CD14-positive monocyte (primary cell): ENCODE measurements around the gene MCF2L. TPM values are rescaled to one million over a fixed set of nuclear protein-coding genes. Genes with fewer than 3 reads are reported as not detected.

Source experiments
- DNase-seq, 3 donors: peaks; one replicate each; pipeline ENCODE4 v3.0.0-alpha.2; 2011 to 2022
- H2AFZ ChIP-seq: 2 replicates; pipeline ENCODE4 v1.6.0; 2012; ENCODE audit warnings: mild to moderate bottlenecking, low read depth, low read length, inconsistent platforms; ENCODE audit not compliant: insufficient read depth, poor library complexity, severe bottlenecking
- H3K27ac ChIP-seq, 2 donors: 1 replicate in 1 of 2; 2 replicates in 1 of 2; pipeline ENCODE4 v1.5.1; 2012 to 2013; ENCODE audit warnings: low read length in 2 of 2, control low read depth in 1 of 2, inconsistent platforms in 1 of 2, low read depth in 1 of 2, mild to moderate bottlenecking in 1 of 2
- H3K27me3 ChIP-seq, 2 donors: one replicate each; pipeline versions ENCODE4 v1.6.0 to v1.6.1; 2011 to 2013; ENCODE audit warnings: low read length in 2 of 2; ENCODE audit not compliant: control insufficient read depth in 2 of 2, insufficient read depth in 2 of 2
- H3K36me3 ChIP-seq, 2 donors: replicated peaks in 1 of 2; 1 replicate in 1 of 2; 2 replicates in 1 of 2; pipeline versions ENCODE4 v1.5.1 to v1.6.1; 2012 to 2013; ENCODE audit warnings: low read length in 2 of 2, control low read depth in 1 of 2, inconsistent platforms in 1 of 2, mild to moderate bottlenecking in 1 of 2; ENCODE audit not compliant: insufficient read depth in 2 of 2, control insufficient read depth in 1 of 2
- H3K4me1 ChIP-seq, 2 donors: 1 replicate in 1 of 2; 2 replicates in 1 of 2; pipeline versions ENCODE4 v1.5.1 to v1.6.1; 2012 to 2013; ENCODE audit warnings: low read length in 2 of 2, control low read depth in 1 of 2, inconsistent platforms in 1 of 2, mild to moderate bottlenecking in 1 of 2, moderate library complexity in 1 of 2; ENCODE audit not compliant: insufficient read depth in 2 of 2, control insufficient read depth in 1 of 2
- H3K4me2 ChIP-seq: replicated peaks from 2 replicates; pipeline ENCODE3; 2012; ENCODE audit warnings: low read length, moderate library complexity, mild to moderate bottlenecking; ENCODE audit not compliant: poor library complexity, severe bottlenecking; ENCODE audit errors: extremely low read depth
- H3K4me3 ChIP-seq, 3 experiments: fragments of 200-600 bp in 1 of 3; sonication (generic) in 1 of 3; replicated peaks in 1 of 3; 1 replicate in 2 of 3; 2 replicates in 1 of 3; pipeline ENCODE4 v1.5.1; 2011 to 2013; ENCODE audit warnings: low read length in 3 of 3, mild to moderate bottlenecking in 3 of 3, control low read depth in 2 of 3, low read depth in 2 of 3, inconsistent platforms in 1 of 3, moderate library complexity in 1 of 3
- H3K79me2 ChIP-seq: 2 replicates; pipeline ENCODE4 v1.6.0; 2012; ENCODE audit warnings: mild to moderate bottlenecking, control low read depth, inconsistent platforms, low read length, moderate library complexity; ENCODE audit not compliant: insufficient read depth
- H3K9ac ChIP-seq: 2 replicates; pipeline ENCODE4 v1.6.0; 2017; ENCODE audit warnings: low read length, mild to moderate bottlenecking; ENCODE audit not compliant: insufficient read depth, poor library complexity, severe bottlenecking
- H3K9me3 ChIP-seq, 2 donors: replicated peaks in 1 of 2; 1 replicate in 1 of 2; 2 replicates in 1 of 2; pipeline versions ENCODE4 v1.5.1 to v1.6.1; 2012 to 2013; ENCODE audit warnings: low read length in 2 of 2, control low read depth in 1 of 2; ENCODE audit not compliant: control insufficient read depth in 1 of 2, insufficient read depth in 1 of 2
- H4K20me1 ChIP-seq: 2 replicates; pipeline ENCODE4 v1.6.0; 2012; ENCODE audit warnings: mild to moderate bottlenecking, low read length, control low read depth, moderate library complexity; ENCODE audit not compliant: insufficient read depth
- H3K27ac Mint-ChIP-seq, 7 donors: one replicate each; pipeline ENCODE4 v1.8.0; 2020; ENCODE audit warnings: mild to moderate bottlenecking in 7 of 7, mixed read lengths in 7 of 7, moderate library complexity in 6 of 7, inconsistent platforms in 2 of 7
- H3K27me3 Mint-ChIP-seq, 3 donors: one replicate each; pipeline ENCODE4 v1.8.0; 2021 to 2022; ENCODE audit warnings: low read depth in 3 of 3, mild to moderate bottlenecking in 3 of 3, mixed read lengths in 3 of 3, moderate library complexity in 3 of 3, inconsistent platforms in 1 of 3
- H3K36me3 Mint-ChIP-seq, 2 donors: one replicate each; pipeline ENCODE4 v1.8.0; 2020; ENCODE audit warnings: mixed read lengths in 2 of 2, inconsistent platforms in 1 of 2, mild to moderate bottlenecking in 1 of 2
- H3K4me1 Mint-ChIP-seq: one replicate; pipeline ENCODE4 v1.8.0; 2020; ENCODE audit warnings: mild to moderate bottlenecking, mixed read lengths
- H3K4me3 Mint-ChIP-seq, 2 donors: one replicate each; pipeline ENCODE4 v1.8.0; 2020; ENCODE audit warnings: mild to moderate bottlenecking in 2 of 2, mixed read lengths in 2 of 2, moderate library complexity in 1 of 2
- H3K9me3 Mint-ChIP-seq, 7 donors: one replicate each; pipeline ENCODE4 v1.8.0; 2020 to 2022; ENCODE audit warnings: mixed read lengths in 7 of 7, mild to moderate bottlenecking in 6 of 7, moderate library complexity in 6 of 7, inconsistent platforms in 2 of 7
- WGBS: methylation state at CpG from one replicate; pipeline ENCODE4 v1.1.5; 2013; ENCODE audit warnings: missing lambda C conversion rate; ENCODE audit not compliant: insufficient coverage; 5-methylcytosine and 5-hydroxymethylcytosine counted together
- intact Hi-C, 2 donors: fragments of 100-400 bp; cut with micrococcal nuclease; formaldehyde crosslinking; loops; one replicate each; pipeline versions ENCODE4 v1.15.0 to v1.15.1; 2023
- polyA plus RNA-seq, 3 donors: library from polyadenylated mRNA; depleted of rRNA in 1 of 3; unstranded in 2 of 3; stranded (reverse) in 1 of 3; fragments of 300-500 nt in 2 of 3; fragments of >200 nt in 1 of 3; fragmentation: Illumina TruSeq in 2 of 3; gene quantifications; 1 replicate in 2 of 3; 2 replicates in 1 of 3; pipeline ENCODE4 v1.2.3, GENCODE V29; 2012 to 2021
- TF ChIP-seq, protein P1 (sequence below): fragments of 200-600 bp; IDR thresholded peaks from one replicate; pipeline ENCODE4 v1.8.0; 2022; ENCODE audit warnings: antibody characterized with exemption, mild to moderate bottlenecking

The MCF2L gene
- polyA plus RNA-seq, 3 donors = not detected

DNA sequence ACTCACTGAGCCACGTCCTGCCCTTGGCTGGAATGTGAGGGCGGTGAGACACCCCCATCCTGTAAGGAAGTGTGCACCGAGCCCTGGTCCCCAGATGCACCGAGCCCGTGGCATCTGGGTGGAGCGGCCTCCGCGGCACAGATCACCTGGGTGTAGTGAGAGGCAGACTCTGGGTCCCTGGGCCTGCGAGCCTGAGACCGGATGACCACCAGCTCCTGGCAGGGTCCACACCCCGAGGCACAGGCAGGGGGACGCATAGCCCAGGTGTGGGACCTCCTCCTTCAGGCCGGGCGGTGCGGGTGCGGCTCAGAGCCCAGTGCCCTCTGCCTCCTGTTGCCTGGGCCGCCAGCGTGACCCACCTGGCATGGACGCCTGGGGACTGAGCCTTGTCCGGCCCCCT, 12.4 kb downstream of the MCF2L start:
- intact Hi-C loops = no loop called here
- 92% methylated on average over 19 of the region's 20 CpGs for WGBS

DNA sequence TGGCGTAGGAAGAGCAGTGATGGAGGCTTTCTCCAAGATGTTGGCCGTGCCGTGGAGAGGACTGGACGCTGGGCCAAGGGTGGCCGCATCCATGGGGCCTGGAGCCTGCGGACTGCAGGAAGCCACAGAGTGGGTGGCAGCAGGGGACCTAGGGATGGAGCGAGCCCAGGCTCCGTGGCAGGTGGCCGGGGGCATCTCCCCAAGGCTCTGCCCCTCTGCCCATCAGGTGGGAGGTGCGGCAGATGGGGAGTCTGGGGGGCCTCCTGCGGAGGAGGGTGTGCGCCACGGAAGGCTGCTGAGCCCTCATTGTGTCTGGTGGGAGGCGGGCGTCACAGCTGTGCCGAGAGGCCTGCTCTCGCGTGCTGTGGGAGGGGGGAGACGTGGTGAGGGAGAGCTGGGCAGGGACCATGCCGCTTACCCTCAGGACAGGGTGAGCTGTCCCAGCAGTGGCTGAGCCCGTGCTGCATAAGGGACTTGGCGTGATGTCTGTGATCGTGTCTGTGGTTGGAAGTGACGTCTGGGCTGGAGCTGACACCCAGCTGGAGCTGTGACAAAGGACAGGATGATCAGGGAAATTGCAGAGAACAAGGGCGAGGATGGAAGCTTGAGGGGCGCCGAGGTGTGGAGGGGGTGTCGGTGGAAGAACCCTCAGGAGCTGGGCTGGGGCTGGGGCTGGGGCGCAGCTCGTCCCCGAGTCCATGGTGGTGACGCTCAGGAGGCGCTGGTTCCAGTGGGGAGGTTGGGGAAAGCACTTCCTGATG, 13.4 kb downstream of the MCF2L start:
- Histone ChIP-seq H3K27ac (no peak overlapping the region), H3K79me2 (no peaks in the 10 kb centered on the region), H3K27me3 (peaks cover 0 to 4% of the 10 kb centered on the region in 2 donors), H3K9me3 (no peaks in the 10 kb centered on the region), H3K36me3 (no peaks in the 10 kb centered on the region), H3K4me3 (no peak overlapping the region), H3K4me2 (no peak overlapping the region), H3K9ac (no peak overlapping the region), H4K20me1 (no peaks in the 10 kb centered on the region), H2AFZ (no peak overlapping the region), H3K4me1 (peaks cover 0 to 7% of the 10 kb centered on the region in 2 donors)
- Mint-ChIP-seq H3K27me3 (peaks cover 11 to 26% (median 14%) of the 10 kb centered on the region in 3 donors), H3K9me3 (no peaks in the 10 kb centered on the region), H3K36me3 (no peaks in the 10 kb centered on the region), H3K4me1 (peaks cover 10% of the 10 kb centered on the region), H3K27ac (no peak overlapping the region), H3K4me3 (no peak overlapping the region)
- intact Hi-C loops = no loop called here
- WGBS = 92% methylated on average over 32 of the region's 33 CpGs
- no peak for DNase-seq
- TF ChIP-seq, protein P1, sequence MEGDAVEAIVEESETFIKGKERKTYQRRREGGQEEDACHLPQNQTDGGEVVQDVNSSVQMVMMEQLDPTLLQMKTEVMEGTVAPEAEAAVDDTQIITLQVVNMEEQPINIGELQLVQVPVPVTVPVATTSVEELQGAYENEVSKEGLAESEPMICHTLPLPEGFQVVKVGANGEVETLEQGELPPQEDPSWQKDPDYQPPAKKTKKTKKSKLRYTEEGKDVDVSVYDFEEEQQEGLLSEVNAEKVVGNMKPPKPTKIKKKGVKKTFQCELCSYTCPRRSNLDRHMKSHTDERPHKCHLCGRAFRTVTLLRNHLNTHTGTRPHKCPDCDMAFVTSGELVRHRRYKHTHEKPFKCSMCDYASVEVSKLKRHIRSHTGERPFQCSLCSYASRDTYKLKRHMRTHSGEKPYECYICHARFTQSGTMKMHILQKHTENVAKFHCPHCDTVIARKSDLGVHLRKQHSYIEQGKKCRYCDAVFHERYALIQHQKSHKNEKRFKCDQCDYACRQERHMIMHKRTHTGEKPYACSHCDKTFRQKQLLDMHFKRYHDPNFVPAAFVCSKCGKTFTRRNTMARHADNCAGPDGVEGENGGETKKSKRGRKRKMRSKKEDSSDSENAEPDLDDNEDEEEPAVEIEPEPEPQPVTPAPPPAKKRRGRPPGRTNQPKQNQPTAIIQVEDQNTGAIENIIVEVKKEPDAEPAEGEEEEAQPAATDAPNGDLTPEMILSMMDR = no peak

More for the DNA sequence above, 12.4 kb downstream of the MCF2L start:
- Histone ChIP-seq H3K4me3 (no peak overlapping the region), H3K79me2 (no peaks in the 10 kb centered on the region), H3K27ac (no peak overlapping the region), H3K9me3 (no peaks in the 10 kb centered on the region), H3K36me3 (no peaks in the 10 kb centered on the region), H3K27me3 (peaks cover 0 to 4% of the 10 kb centered on the region in 2 donors), H4K20me1 (no peaks in the 10 kb centered on the region), H3K4me2 (no peak overlapping the region), H3K4me1 (peaks cover 0 to 7% of the 10 kb centered on the region in 2 donors), H2AFZ (no peak overlapping the region), H3K9ac (no peak overlapping the region)
- no peak for DNase-seq
- TF ChIP-seq, protein P1 = no peak
- Mint-ChIP-seq H3K9me3 (no peaks in the 10 kb centered on the region), H3K36me3 (no peaks in the 10 kb centered on the region), H3K4me1 (peaks cover 8% of the 10 kb centered on the region), H3K27me3 (peaks cover 11 to 26% (median 14%) of the 10 kb centered on the region in 3 donors), H3K4me3 (no peak overlapping the region), H3K27ac (no peak overlapping the region)
